AG04450 (cell line): ENCODE data around the gene IGFBP1. TPM values are rescaled to one million over a fixed set of nuclear protein-coding genes. Genes with fewer than 3 reads are reported as not detected.

Source experiments
- CTCF ChIA-PET: fragments of 300-600, 350-600 bp; formaldehyde crosslinking; extraction: SDS; loops from one replicate; lab custom pipeline; 2022; ENCODE audit warnings: antibody characterized with exemption, inconsistent platforms; lab: Charles Lee
- POLR2A ChIA-PET: fragments of 350-600 bp; formaldehyde crosslinking; extraction: SDS; loops from one replicate; lab custom pipeline; 2021; ENCODE audit warnings: antibody characterized with exemption, inconsistent platforms; lab: Yijun Ruan, JAX
- DNase-seq: peaks from one replicate; pipeline ENCODE4 v3.0.0-alpha.2; 2011; ENCODE audit warnings: low read depth, low spot score
- H3K27ac ChIP-seq: one replicate; pipeline ENCODE4 v1.5.1; 2012; ENCODE audit warnings: low read depth, low read length, control low read depth
- H3K27me3 ChIP-seq: one replicate; pipeline ENCODE4 v1.6.0; 2012; ENCODE audit warnings: low read length; ENCODE audit not compliant: control insufficient read depth, insufficient read depth
- H3K4me3 ChIP-seq: 2 replicates; pipeline ENCODE4 v1.5.1; 2011; ENCODE audit warnings: mild to moderate bottlenecking, low read depth, low read length, control low read depth
- H3K9me3 ChIP-seq: 2 replicates; pipeline ENCODE4 v1.5.1; 2012; ENCODE audit warnings: low read length; ENCODE audit not compliant: control insufficient read depth, insufficient read depth
- CTCF ChIP-seq: IDR thresholded peaks from 2 replicates; pipeline ENCODE4 v1.5.1; 2011; ENCODE audit warnings: low read depth, low read length, control low read depth, inconsistent platforms
- polyA plus RNA-seq: library from polyadenylated mRNA; depleted of rRNA; stranded (reverse); fragments of >200 nt; gene quantifications from 2 replicates; pipeline ENCODE4 v1.2.3, GENCODE V29; 2011

Gene IGFBP1
- polyA plus RNA-seq, 1 experiment: 0.07 TPM

- no peak for DNase-seq
- CTCF ChIA-PET: interaction anchor here (1.8 kb wide), 1 partner anchor 21 kb away, joined by 6 read pairs; no protein-coding TSS in a partner anchor
- Histone ChIP-seq H3K9me3 (no peaks in the 10 kb centered on the region; the same call in 1 of the 2 replicates), H3K4me3 (no peak overlapping the region), H3K27ac (no peak overlapping the region), H3K27me3 (no peaks in the 10 kb centered on the region)
- TF ChIP-seq CTCF: no peak
- POLR2A ChIA-PET: no interaction called here
These were observed 13.3 kb downstream of the IGFBP1 start for GRCh38 chr7:45901566-45901965.

- H3K4me3 ChIP-seq: no peak overlapping the region
- H3K27me3 ChIP-seq: no peaks in the 10 kb centered on the region
- H3K27ac ChIP-seq: no peak overlapping the region
- POLR2A ChIA-PET: no interaction called here
- peak; percentile 26 for TF ChIP-seq CTCF
- no peaks in the 10 kb centered on the region; the same call in 1 of the 2 replicates for H3K9me3 ChIP-seq
- CTCF ChIA-PET: interaction anchor here (0.9 to 1.8 kb wide), 3 partner anchors 15 to 1351 kb away, joined by 3 to 8 read pairs (median 6); no protein-coding TSS in a partner anchor
- no peak for DNase-seq
These were observed 14.5 kb downstream of the IGFBP1 start for GRCh38 chr7:45902820-45903219.

- CTCF ChIA-PET: no interaction called here
- Histone ChIP-seq H3K27ac (no peak overlapping the region), H3K9me3 (no peaks in the 10 kb centered on the region), H3K27me3 (no peaks in the 10 kb centered on the region), H3K4me3 (no peak overlapping the region)
- TF ChIP-seq CTCF: no peak
- POLR2A ChIA-PET: no interaction called here
- DNase-seq: no peak
These were observed 21.3 kb downstream of the IGFBP1 start for GRCh38 chr7:45909561-45909960.

- Histone ChIP-seq H3K27me3 (no peaks in the 10 kb centered on the region), H3K9me3 (no peaks in the 10 kb centered on the region), H3K4me3 (no peak overlapping the region), H3K27ac (no peak overlapping the region)
- TF ChIP-seq CTCF: no peak
- DNase-seq: no peak
- CTCF ChIA-PET: no interaction called here
- POLR2A ChIA-PET: interaction anchor here (0.9 kb wide), 1 partner anchor 29 kb away, joined by 3 read pairs; no protein-coding TSS in a partner anchor
These were observed 22.6 kb downstream of the IGFBP1 start for GRCh38 chr7:45910855-45911254.

GRCh38 chr7:45911311-45911710 lies 23.0 kb downstream of the IGFBP1 start:
- H3K4me3 ChIP-seq: no peak overlapping the region
- H3K9me3 ChIP-seq: no peaks in the 10 kb centered on the region
- DNase-seq: no peak
- H3K27ac ChIP-seq: no peak overlapping the region
- no peaks in the 10 kb centered on the region for H3K27me3 ChIP-seq
- TF ChIP-seq CTCF: no peak
- POLR2A ChIA-PET: no interaction called here
- CTCF ChIA-PET: no interaction called here
